Panc1 (cell line): ENCODE data around the gene HBEGF. TPM values are rescaled to one million over a fixed set of nuclear protein-coding genes. Genes with fewer than 3 reads are reported as not detected.
A peak's percentile ranks its signal among the peaks of the same experiment; 100 is the strongest.

ENCODE experiments used
- ATAC-seq: fragments of 200-7000 bp; cut with Tn5 transposase; 2 replicates; pipeline ENCODE4 v1.9.1; 2020; ENCODE audit warnings: mild to moderate bottlenecking, moderate library complexity
- BruUV-seq: library from RNA; stranded (reverse); fragments of 400-500 nt; replicated peaks from 2 replicates; lab custom pipeline; 2021; lab: Mats Ljungman, UMichigan
- CTCF ChIA-PET: fragments of 300-600 bp; sonication (Branson Sonifier 250); formaldehyde crosslinking; loops from one replicate; lab custom pipeline; 2022; ENCODE audit warnings: antibody characterized with exemption; lab: Charles Lee
- POLR2A ChIA-PET: fragments of 300-600 bp; sonication (Branson Sonifier 250); formaldehyde crosslinking; loops from one replicate; lab custom pipeline; 2022; ENCODE audit warnings: antibody characterized with exemption; lab: Charles Lee
- DNase-seq: peaks from one replicate; pipeline ENCODE4 v3.0.0-alpha.2; 2010; ENCODE audit warnings: low read depth, low spot score
- H3K27ac ChIP-seq: 2 replicates; pipeline ENCODE4 v1.5.1; 2011; ENCODE audit warnings: mild to moderate bottlenecking, low read length, inconsistent platforms
- H3K27me3 ChIP-seq: fragments of 200-500 bp; sonication (Bioruptor generic); 2 replicates; pipeline ENCODE4 v1.6.0; 2014; ENCODE audit warnings: low read length, inconsistent platforms; ENCODE audit not compliant: control insufficient read depth, insufficient read depth
- H3K36me3 ChIP-seq: fragments of 200-500 bp; sonication (Bioruptor generic); 2 replicates; pipeline ENCODE4 v1.5.1; 2014; ENCODE audit warnings: inconsistent platforms, mild to moderate bottlenecking, low read length, moderate library complexity; ENCODE audit not compliant: control insufficient read depth, insufficient read depth
- H3K4me1 ChIP-seq: 2 replicates; pipeline ENCODE4 v1.5.1; 2011; ENCODE audit warnings: inconsistent platforms, mild to moderate bottlenecking, low read length, moderate library complexity; ENCODE audit not compliant: control insufficient read depth, insufficient read depth
- H3K4me3 ChIP-seq, 2 experiments: 2 replicates each; pipeline ENCODE4 v1.5.1; 2011 to 2012; ENCODE audit warnings: low read depth in 2 of 2, low read length in 2 of 2, mild to moderate bottlenecking in 2 of 2, inconsistent platforms in 1 of 2, moderate library complexity in 1 of 2
- H3K9me3 ChIP-seq: fragments of 200-500 bp; sonication (Bioruptor generic); 2 replicates; pipeline ENCODE4 v1.5.1; 2014; ENCODE audit warnings: low read depth, mild to moderate bottlenecking, inconsistent platforms, low read length, moderate library complexity; ENCODE audit not compliant: control insufficient read depth, insufficient read depth
- CTCF ChIP-seq: fragments of 450-650 bp; IDR thresholded peaks from 2 replicates; pipeline ENCODE4 v1.5.1; 2017; ENCODE audit warnings: mild to moderate bottlenecking
- POLR2AphosphoS5 ChIP-seq: IDR thresholded peaks from 2 replicates; pipeline ENCODE4 v1.6.1; 2012; ENCODE audit warnings: mild to moderate bottlenecking, low read depth, low read length, moderate library complexity
- REST ChIP-seq, 2 experiments: IDR thresholded peaks; 2 replicates each; pipeline ENCODE4 v1.6.1; 2011 to 2012; ENCODE audit warnings: low read depth in 2 of 2, control low read depth in 1 of 2, low read length in 1 of 2, mild to moderate bottlenecking in 1 of 2, moderate library complexity in 1 of 2; ENCODE audit not compliant: insufficient read depth in 1 of 2
- SIN3A ChIP-seq: IDR thresholded peaks from 2 replicates; pipeline ENCODE4 v1.6.1; 2012; ENCODE audit warnings: low read depth, mild to moderate bottlenecking, low read length, moderate library complexity, borderline replicate concordance; ENCODE audit not compliant: insufficient read depth
- TCF7L2 ChIP-seq: IDR thresholded peaks from 2 replicates; pipeline ENCODE4 v1.6.1; 2011; ENCODE audit warnings: mild to moderate bottlenecking, low read depth, low read length, inconsistent platforms
- in situ Hi-C: cut with HindIII; loops from 2 replicates; pipeline ENCODE4 v1.10.0; 2016; ENCODE audit warnings: low sequenced_read_pairs, low pct_unique_long_range_greater_than_20kb
- intact Hi-C: fragments of 100-400 bp; cut with micrococcal nuclease; formaldehyde crosslinking; loops from one replicate; pipeline ENCODE4 v1.10.0; 2022; ENCODE audit not compliant: unreplicated experiment
- total RNA-seq: library from RNA; stranded (reverse); gene quantifications from one replicate; pipeline ENCODE4 v1.2.1, GENCODE V29; 2021; ENCODE audit not compliant: unreplicated experiment

Gene HBEGF
- total RNA-seq, 1 experiment from 2014 or later, result 5.0 TPM

GRCh38 chr5:140351609-140352334 is 5.4 kb upstream of the HBEGF start:
- ATAC-seq (peak; percentile 80), DNase-seq (peak; percentile 66)
- ChIA-PET CTCF (interaction anchor here (0.6 to 2.5 kb wide), 8 partner anchors 16 to 370 kb away, joined by 3 to 27 read pairs (median 4); partner anchors contain the start of gene PFDN1), POLR2A (no interaction called here)
- Histone ChIP-seq H3K9me3 (no peaks in the 10 kb centered on the region), H3K4me3 (no peak overlapping the region), H3K36me3 (no peaks in the 10 kb centered on the region), H3K4me1 (peaks cover 6% of the 10 kb centered on the region), H3K27me3 (no peaks in the 10 kb centered on the region), H3K27ac (no peak overlapping the region)
- in situ Hi-C loops, result no loop called here
- no TSS peak for BruUV-seq
- intact Hi-C loops, result loop anchor here (2.0 kb wide), 1 partner anchor 105 kb away; no protein-coding TSS in a partner anchor
- TF ChIP-seq CTCF, result peak; percentile 84
- TF ChIP-seq POLR2AphosphoS5, result no peak

GRCh38 chr5:140349244-140349643 is 2.8 kb upstream of the HBEGF start:
- intact Hi-C loops (no loop called here), in situ Hi-C loops (no loop called here)
- Histone ChIP-seq H3K4me1 (peaks cover 14% of the 10 kb centered on the region), H3K9me3 (no peaks in the 10 kb centered on the region), H3K27me3 (no peaks in the 10 kb centered on the region), H3K27ac (no peak overlapping the region), H3K4me3 (no peak overlapping the region), H3K36me3 (no peaks in the 10 kb centered on the region)
- no peak for TF ChIP-seq TCF7L2
- no peak for TF ChIP-seq REST (IDR thresholded peaks at IDR 0.05; ENCODE audit: insufficient read depth in 1 of 2, low read depth in 2 of 2, low read length in 1 of 2)
- no peak for TF ChIP-seq POLR2AphosphoS5
- no peak for TF ChIP-seq SIN3A
- no peak for TF ChIP-seq CTCF
- ChIA-PET POLR2A (no interaction called here), CTCF (no interaction called here)
- ATAC-seq, result no peak
- no peak for DNase-seq
- BruUV-seq, result no TSS peak
